ENCODE results near the gene CLIP2. TPM values are rescaled to one million over a fixed set of nuclear protein-coding genes. Genes with fewer than 3 reads are reported as not detected.
"Not testable (repeated sequence)": the region's sequence is repeated elsewhere in the genome, so short reads cannot be mapped to it uniquely, and the experiment has no call there.

CLIP2 gene
- total RNA-seq, 1 donor from 2014 or later = 24.3 TPM

- Histone ChIP-seq H3K27me3 (no peaks in the 10 kb centered on the region), H3K4me1 (no peaks in the 10 kb centered on the region), H3K9me3 (no peaks in the 10 kb centered on the region), H3K27ac (no peak overlapping the region), H3K36me3 (no peaks in the 10 kb centered on the region), H3K4me3 (no peak overlapping the region)
- intact Hi-C loops (cut with DNase I) = no loop called here
- TF ChIP-seq POLR2A (IDR thresholded peaks at IDR 0.05) (no peak), POLR2AphosphoS5 (IDR thresholded peaks at IDR 0.05; ENCODE audit: insufficient read depth in 1 of 2, low read depth in 1 of 2) (no peak), CTCF (IDR thresholded peaks at IDR 0.05) (no peak)
- DNase-seq (ENCODE audit: extremely low spot score in 2 of 2) = no peak
Measured at GRCh38 chr7:74438327-74438726, 149.1 kb downstream of the CLIP2 start.

GRCh38 chr7:74439541-74439940 is 150.3 kb downstream of the CLIP2 start:
- Histone ChIP-seq H3K4me1 (no peaks in the 10 kb centered on the region), H3K9me3 (no peaks in the 10 kb centered on the region), H3K4me3 (no peak overlapping the region), H3K27ac (no peak overlapping the region), H3K36me3 (no peaks in the 10 kb centered on the region), H3K27me3 (no peaks in the 10 kb centered on the region)
- intact Hi-C loops (cut with DNase I) = no loop called here
- no peak for TF ChIP-seq POLR2A (IDR thresholded peaks at IDR 0.05)
- no peak for TF ChIP-seq CTCF (IDR thresholded peaks at IDR 0.05)
- no peak for TF ChIP-seq POLR2AphosphoS5 (IDR thresholded peaks at IDR 0.05; ENCODE audit: insufficient read depth in 1 of 2, low read depth in 1 of 2)
- no peak for DNase-seq (ENCODE audit: extremely low spot score in 2 of 2)

- H3K27ac ChIP-seq; H3K4me1 ChIP-seq; H3K36me3 ChIP-seq; DNase-seq (ENCODE audit: extremely low spot score in 2 of 2); H3K4me3 ChIP-seq; intact Hi-C loops (cut with DNase I); H3K27me3 ChIP-seq; H3K9me3 ChIP-seq: not testable (repeated sequence)
Measured at GRCh38 chr7:74440143-74440542, 150.9 kb downstream of the CLIP2 start.

- TF ChIP-seq POLR2A (IDR thresholded peaks at IDR 0.05) (no peak), CTCF (IDR thresholded peaks at IDR 0.05) (no peak), POLR2AphosphoS5 (IDR thresholded peaks at IDR 0.05; ENCODE audit: insufficient read depth in 1 of 2, low read depth in 1 of 2) (no peak)
- intact Hi-C loops (cut with DNase I) = no loop called here
- H3K9me3 ChIP-seq = no peaks in the 10 kb centered on the region
Measured at GRCh38 chr7:74441801-74442200, 152.6 kb downstream of the CLIP2 start.

GRCh38 chr7:74443543-74444247 is 154.5 kb downstream of the CLIP2 start:
- H3K9me3 ChIP-seq = no peaks in the 10 kb centered on the region
- no peak overlapping the region for H3K4me3 ChIP-seq
- no peaks in the 10 kb centered on the region for H3K4me1 ChIP-seq
- H3K27me3 ChIP-seq = no peaks in the 10 kb centered on the region
- no peaks in the 10 kb centered on the region for H3K36me3 ChIP-seq
- no peak overlapping the region for H3K27ac ChIP-seq
- TF ChIP-seq CTCF (IDR thresholded peaks at IDR 0.05) = no peak
- TF ChIP-seq POLR2AphosphoS5 (IDR thresholded peaks at IDR 0.05; ENCODE audit: insufficient read depth in 1 of 2, low read depth in 1 of 2) = no peak
- TF ChIP-seq POLR2A (IDR thresholded peaks at IDR 0.05) = no peak
- intact Hi-C loops (cut with DNase I) = no loop called here
- no peak for DNase-seq (ENCODE audit: extremely low spot score in 2 of 2)

More at GRCh38 chr7:74441801-74442200, 152.6 kb downstream of the CLIP2 start:
- Histone ChIP-seq H3K4me3 (no peak overlapping the region), H3K36me3 (no peaks in the 10 kb centered on the region), H3K27ac (no peak overlapping the region), H3K27me3 (no peaks in the 10 kb centered on the region), H3K4me1 (no peaks in the 10 kb centered on the region)
- DNase-seq (ENCODE audit: extremely low spot score in 2 of 2) = no peak

All from vagina (tissue), 2 donors.